Activated T-helper 1 cell treated with Interleukin-2 at 50 U/mL for 16 hours (primary cell): ENCODE data around the gene EGFL7.
"Not testable (repeated sequence)": the region's sequence is repeated elsewhere in the genome, so short reads cannot be mapped to it uniquely, and the experiment has no call there.

Experiments
- DNase-seq: peaks from one replicate; pipeline ENCODE4 v3.0.0-alpha.2; 2020; ENCODE audit warnings: low read depth

The EGFL7 gene

DNA sequence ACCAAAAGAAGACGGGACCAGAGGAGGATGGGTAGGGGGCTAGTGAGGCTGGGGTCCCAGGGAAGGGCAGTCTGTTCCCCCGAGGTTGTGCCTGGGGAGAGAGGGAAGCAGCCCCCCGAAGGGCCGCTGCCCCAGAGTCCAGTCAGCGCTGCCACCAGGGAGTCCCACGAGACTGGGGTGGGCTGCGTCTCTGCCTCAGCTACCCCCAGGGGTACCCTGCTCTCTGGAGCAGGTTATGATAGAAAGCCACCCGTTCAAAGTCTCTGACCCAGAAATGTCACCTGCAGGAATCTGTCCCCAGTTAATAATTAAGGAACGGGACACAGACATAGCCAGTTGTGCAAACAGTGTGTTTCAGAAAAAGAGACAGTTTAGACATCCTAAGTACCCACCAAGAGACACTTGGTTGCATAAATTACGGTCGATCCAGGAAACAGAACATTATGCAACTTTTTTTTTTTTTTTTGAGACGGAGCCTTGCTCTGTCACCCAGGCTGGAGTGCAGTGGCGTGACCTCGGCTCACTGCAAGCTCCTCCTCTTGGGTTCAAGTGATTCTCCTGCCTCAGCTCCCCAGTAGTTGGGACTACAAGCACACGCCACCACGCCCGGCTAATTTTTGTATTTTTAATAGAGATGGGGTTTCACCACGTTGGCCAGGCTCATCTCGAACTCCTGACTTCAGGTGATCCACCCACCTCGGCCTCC lies 35.3 kb downstream of the EGFL7 start:
- no peak for DNase-seq

DNA sequence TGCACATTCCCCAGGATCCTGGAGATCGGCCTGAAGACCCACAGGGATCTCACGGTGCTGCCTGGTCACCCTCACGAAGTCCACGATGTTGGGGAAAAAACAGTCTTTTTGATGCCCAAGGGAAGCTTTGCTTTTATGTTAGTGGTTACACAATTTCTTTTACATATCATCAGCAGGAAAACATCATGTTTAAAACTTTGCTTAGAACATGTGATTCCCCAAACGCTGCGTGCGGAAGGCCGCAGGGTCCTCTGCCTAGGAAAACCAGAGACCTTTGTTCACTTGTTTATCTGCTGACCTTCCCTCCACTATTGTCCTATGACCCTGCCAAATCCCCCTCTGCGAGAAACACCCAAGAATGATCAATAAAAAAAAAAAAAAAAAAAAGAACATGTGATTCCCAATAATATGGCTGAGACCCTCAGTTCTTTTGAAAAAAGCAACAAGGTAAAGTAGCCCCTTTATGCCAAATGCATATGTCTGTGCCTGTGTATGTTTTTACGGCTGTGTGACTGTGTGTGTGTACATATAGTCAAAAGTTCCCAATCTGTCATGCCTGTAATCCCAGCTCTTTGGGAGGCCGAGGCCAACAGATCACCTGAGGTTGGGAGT lies 36.0 kb downstream of the EGFL7 start:
- DNase-seq, result no peak

DNA sequence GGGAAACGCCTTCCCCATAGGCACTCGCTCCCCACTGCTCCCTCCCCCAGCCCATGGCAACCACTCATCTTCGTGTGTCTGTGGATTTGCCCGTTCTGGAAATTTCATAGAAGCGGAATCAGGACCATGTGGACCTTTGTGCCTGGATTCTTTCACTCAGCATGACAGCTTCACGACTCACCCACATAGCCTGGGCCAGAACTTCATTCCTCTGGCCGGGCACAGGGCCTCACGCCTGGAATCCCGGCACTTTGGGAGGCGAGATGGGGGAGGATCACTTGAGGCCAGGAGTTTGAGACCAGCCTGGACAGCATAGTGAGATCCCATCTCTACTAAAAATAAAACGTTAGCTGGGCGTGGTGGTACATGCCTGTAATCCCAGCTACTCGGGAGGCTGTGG lies 37.6 kb downstream of the EGFL7 start:
- no peak for DNase-seq

DNA sequence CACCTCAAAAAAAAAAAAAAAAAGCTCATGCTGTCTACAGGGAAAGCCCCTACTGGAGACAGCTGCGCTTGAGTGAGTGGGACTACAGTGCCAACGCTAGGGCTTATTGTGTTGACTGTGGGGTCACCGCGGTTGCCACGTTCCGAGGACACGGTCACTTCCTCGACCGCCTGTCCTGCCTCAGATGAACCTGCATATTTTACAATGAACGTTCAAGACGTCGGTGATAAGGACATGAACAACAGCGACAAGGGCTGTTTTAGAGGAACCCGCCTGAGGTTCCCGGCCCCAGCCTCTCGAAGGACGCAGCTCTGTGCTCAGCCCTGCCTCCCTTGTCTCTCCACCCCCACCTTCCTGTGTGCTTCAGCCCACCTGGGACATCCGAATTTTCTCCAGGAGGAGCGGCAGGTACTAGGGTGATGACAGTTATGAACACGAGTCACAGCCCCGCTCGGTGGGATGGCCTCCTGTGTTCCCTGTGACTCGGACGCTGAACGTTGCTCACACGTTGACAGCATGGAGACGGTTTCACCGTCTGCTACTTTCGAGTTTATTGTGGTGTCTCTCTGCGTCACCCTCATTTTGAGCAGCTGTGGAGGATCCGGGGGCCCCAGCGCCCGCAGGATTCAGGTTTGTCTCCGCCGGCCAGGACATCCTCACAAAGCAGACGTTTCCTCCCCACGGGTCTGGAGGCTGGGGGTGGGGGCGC lies 38.4 kb downstream of the EGFL7 start:
- peak; percentile 18 for DNase-seq

DNA sequence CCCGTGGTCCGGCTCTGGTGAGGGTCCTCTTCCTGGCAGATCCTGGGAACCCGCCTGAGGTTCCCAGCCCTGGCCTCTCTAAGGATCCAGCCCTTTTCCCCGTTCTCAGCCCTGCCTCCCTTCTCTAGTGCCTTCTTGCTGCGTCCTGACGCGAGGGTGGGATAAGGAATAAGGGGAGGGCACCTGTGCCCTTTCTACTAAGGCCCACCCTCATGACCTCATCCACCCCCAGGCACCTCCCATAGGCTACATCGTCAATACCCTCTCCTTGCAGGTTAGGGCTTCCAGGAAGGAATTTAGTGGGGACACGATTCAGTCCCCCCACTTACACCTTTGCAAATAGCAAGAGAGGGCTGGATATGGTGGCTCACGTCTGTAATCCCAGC lies 38.9 kb downstream of the EGFL7 start:
- DNase-seq, result no peak

DNA sequence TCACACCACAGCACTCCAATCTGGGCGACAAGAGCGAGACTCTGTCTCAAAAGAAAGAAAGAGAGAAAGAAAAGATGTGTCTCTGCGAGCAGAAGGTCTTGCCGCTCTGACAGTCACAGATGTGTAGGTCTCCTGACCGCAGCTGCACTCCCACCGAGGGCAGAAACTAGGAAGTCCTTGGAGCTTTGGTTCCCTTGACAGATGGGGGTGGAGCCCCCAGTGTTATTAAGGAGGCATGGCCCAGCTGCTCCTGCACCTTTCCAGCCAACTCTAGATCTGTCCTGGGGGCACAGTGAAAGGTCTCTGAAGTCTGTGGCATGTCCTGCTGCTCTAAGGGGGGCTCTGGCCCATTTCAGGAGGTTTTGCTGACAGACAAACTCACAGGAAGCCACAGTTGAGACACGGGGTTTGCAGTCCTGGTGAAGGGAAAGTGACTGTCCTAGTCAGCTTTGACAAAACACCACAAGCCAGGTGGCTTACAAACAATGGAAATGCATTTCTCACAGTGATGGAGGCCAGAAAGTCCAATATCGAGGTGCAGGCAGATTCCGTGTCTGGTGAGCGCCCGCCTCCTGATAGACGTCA lies 40.7 kb downstream of the EGFL7 start:
- DNase-seq, result no peak

DNA sequence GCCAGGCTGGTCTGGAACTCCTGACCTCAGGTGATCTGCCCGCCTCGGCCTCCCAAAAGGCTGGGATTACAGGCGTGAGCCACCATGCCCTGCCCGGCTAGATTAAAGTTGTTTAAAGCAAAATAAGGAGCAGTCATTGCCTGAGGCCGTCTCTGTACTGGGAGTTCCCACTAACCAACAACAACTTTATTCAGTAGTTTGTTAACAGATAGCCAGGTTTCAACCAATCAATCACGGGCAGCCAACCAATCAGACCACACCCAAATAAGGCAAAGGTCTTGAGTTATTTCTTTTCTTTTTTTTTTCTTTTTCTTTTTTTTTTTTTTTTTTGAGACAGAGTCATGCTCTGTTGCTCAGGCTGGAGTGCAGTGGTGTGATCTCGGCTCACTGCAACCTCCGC lies 42.0 kb downstream of the EGFL7 start:
- DNase-seq, result not testable (repeated sequence)

DNA sequence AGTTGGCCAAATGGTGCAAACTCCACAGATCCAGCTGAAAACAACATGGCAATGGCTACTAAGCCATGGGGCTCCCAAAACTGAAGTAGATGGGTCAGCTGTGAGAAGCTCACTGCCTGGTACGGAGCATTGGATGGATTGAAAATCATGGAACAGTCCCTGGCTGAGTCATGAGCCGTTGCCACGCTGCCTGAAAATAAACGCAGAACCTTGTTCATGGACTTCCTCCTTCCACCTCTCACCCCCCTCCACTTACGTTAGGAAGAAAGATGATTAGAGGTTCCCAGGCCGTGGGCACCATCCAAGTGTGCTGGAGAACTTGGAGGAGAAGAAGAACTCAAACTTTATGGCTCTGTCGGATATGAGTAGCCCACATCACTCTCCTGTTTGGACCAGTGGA lies 42.8 kb downstream of the EGFL7 start:
- DNase-seq, result no peak

DNA sequence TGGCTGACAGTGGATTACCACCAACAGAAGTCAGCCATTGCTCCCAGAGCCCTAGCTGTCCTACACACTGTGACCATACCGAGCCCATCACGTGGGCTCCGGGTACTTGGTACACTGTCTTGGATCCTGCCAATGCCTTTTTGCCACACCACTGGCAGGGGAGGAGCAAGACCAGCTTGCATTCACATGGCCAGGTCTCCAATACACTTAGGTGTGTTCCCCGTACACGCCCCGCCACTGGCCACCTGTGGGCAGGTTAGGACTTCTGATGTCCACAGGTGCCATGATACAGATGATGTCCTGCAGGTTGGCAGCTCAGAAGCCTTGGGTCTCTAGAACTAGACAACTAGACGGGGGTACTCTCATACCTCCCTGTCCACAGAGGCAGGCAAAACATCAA lies 44.3 kb downstream of the EGFL7 start:
- no peak for DNase-seq

DNA sequence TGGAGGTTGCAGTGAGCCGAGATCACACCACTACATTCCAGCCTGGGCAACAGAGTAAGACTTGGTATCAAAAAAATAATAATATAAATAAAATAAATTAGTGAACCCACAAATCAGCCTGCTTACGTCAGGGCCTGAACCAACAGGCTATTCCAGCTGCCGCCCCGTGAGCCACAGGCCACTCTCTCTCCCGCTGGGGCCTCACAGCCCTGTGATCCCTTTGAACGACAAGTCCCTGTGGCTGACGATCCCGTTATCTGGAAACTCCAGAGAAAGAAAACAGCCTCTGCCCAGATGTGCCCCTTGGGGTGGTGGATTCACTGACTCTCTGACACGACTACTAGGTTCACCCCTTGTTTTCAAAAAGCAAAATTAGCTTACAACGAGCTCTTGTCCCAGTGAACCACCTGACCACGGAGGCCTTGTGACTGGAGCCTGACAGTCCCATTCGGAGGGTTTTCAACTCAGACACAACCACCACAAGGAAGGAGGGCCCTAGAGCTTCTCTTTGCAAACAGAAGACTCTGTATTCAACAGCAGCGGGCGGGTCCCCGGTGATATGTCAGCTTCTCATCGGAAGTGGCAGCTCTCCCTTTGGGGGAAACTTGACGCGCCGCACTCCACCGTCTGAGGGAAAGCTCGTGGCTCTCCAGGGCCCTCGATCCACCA lies 45.3 kb downstream of the EGFL7 start:
- no peak for DNase-seq

DNA sequence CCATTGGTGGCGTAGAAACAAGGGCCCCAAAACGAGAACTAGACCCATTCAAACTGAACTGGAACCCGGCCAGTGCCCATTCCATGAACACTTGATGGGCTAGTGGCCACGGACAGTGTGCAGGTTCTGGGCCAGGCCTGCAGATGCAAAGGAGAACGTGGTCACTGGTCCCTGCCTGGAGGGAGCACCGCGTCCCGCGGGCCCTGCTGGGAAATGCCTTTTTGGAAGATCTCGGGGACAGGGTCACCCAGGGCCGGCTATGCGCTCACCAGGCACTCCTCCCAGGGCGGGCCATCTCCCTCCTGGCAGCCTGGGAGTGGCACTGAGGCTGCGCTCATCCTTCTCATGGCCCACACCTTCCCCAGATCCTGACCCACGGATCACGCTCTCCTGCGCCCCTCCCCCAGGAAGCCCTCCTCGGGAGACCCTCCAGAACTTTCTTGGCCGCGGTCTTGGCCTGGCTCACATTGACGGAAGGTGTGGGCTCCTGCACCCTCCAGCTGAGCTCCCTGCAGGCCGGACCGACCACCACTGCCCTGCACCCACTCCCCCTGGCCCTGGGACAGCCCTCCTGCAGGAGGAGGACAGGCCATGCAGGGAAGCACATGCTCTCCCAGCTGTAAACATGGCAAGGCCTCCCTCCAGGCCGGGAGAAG lies 46.9 kb downstream of the EGFL7 start:
- no peak for DNase-seq

DNA sequence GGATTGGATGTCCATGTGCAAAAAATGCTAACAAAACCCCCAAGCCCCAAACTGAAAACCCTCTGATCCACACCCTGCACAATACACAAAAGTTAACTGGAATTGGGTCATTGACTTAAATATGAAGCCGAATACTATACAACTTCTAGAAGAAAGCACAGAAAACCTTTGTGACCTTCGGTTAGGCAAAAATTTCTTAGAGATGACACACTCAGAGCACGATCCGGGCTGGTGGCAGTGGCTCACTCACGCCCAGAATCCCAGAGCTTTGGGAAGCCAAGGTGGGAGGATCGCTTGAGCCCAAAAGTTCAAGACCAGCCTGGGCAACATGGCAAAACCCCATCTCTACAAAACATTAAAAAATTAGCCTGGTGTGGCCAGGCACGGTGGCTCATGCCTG lies 47.8 kb downstream of the EGFL7 start:
- DNase-seq, result no peak

DNA sequence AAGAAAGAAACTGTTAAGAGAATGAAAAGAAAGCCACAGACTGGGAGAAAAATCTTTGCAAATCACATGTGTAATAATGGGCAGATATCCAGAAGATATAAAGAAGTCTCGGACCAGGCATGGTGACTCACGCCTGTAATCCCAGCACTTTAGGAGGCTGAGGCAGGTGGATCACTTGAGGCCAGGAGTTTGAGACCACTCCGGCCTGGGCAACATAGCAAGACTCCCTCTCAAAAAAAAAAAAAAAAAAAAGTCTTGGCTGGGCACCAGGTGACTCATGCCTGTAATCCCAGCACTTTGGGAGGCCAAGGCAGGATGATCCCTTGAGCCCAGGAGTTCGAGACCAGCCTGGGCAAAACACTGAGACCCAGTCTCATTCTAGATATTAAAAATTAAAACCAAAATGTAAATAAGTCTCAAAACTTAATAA lies 48.5 kb downstream of the EGFL7 start:
- DNase-seq, result not testable (repeated sequence)

DNA sequence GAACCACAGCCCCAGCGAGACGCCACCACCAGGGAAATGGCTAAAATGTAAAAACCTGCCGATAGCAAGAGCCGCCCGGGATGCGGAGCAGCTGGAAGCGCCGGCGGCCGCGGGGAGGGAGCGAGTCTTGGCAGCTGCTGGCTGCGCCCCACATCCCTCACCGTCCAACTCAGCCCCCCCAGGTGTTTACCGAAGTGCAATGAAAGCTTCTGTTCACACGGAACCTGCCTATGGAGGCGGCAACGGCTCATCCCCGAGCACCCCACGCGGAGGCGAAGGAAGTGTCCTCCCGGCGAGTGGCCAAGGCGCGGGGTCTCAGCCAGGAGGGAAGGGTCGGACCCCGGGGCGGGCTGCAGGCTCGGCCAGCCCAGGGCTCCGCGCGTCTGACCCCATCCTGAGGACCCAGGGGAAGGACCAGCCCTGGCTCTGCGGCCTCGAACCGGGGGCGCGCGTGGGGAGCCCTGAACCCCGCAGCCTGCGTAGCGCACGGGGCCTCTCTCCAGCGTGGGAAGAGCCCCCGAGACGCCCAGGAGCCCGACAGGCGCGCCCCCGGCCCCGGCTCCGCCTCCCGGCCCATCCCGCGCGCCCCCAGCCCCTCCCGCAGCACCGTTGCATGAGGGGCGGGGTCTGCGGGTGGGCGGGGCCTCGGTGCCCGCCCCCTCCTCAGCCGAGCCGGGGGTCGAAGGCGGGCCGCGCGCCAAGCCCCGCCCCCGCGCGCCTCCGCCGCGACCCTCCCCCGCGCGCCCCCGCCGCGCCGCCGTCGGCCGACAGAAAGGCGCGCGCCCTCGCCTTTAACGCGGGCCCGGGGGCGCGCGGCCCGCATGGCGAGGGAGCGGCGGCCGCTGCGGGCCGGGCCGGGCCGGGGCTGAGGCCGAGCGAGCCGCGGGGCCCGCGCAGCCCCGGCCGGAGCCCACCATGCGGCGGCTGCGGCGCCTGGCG lies 49.3 kb downstream of the EGFL7 start, which contains the start of gene DIPK1B:
Gene DIPK1B, plus strand, starts transcription at position 822 of the 939 bp plus-strand sequence. Its CDS starts 94 bp downstream, at position 916.
- no peak for DNase-seq

DNA sequence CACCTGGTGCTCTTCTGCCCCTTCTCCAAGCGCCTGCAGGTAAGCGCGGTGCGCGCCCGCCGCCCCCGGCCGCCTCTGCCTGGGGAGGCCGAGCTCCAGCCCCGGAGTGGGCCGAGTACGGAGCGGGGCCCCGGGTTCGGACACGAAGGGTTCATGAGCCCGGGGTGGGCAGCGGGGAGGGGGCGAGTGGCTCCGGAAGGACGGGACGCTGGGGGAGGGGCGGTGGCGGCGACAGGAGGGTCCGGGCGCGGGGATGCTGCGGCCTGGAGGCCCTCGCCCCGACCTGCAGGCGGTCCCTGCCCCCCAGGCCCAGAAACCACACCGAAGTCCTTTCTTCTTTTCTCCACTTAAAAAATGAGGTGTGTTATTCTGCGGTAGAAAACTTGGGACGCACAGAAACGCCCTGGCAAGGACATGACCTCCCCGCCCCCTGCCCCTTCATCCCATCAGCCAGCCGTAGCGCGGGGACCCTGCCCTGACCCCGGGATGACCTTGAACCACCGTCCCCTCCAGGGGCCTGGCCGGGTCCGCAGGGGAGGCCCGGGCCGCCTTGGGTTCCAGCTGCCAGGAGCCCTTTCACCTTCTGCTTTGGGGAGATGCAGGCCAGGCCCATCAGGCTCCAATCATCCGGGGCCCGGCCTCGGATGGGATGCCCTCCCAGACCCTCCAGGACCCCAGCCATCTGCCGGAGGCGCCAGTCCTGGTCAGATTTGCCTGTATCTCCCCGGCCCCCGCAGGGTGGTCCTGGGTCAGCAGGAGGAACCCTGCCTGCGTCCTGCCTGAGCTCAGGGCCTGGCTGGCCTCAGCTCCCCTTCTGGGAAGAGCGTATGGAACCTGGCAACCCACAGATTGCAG lies 50.2 kb downstream of the EGFL7 start:
- DNase-seq, result no peak

DNA sequence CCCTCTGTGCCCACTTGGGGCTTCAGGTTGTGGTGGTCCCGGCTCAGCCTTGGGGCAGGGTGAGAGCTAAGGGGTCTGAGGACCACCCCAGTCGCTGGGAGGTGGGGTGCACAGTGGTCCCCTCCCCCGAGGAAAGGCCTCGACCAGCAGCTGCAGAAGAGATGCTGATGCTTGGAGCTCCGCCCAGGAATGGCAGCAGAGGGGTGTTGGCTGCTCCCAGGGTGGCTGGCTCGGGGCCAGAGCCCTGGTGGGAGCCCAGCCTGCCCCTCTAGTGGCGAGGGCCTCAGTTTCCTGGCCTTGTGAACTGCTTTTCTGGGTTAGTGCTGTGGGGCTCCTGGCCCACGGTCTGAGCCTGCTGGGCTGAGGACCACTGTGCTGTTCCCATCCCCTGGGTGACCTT lies 50.8 kb downstream of the EGFL7 start:
- DNase-seq, result no peak

DNA sequence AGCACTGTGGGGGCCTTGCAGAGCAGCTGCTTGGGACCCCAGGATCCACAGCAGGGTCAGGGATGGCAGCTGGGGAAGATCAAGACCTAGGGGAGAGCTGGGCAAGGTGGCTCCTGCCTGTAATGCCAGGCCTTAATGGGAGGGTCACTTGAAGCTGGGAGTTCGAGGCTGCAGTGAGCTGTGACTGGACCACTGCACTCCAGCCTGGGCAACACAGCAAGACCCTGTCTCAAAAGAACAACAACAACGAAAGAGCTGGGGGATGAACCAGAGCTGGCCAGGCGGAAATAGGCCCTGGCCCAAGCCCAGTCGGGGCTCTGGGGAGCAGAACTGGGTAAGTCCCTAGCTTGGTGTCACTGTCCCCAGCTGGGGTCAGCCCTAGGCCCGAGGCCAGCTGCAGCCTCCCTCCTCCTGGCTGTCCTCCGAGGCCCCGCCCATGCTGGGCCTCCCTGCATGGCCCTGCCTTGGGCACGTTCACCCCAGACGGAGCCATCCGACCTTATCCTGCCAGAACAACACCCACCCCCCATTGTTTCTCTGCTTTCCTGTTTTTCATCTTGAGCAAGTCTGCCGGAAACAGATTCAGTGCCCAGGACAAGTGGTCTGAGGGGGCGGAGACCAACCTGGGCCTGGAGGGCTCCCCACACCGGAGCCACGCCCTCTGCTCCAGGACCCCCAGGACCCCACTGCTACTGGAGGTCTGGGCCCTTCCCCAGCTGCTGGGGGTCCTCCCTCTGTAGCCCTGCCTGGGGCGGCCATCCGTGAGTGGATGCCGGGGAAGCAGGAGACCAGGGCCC lies 51.6 kb downstream of the EGFL7 start:
- no peak for DNase-seq

DNA sequence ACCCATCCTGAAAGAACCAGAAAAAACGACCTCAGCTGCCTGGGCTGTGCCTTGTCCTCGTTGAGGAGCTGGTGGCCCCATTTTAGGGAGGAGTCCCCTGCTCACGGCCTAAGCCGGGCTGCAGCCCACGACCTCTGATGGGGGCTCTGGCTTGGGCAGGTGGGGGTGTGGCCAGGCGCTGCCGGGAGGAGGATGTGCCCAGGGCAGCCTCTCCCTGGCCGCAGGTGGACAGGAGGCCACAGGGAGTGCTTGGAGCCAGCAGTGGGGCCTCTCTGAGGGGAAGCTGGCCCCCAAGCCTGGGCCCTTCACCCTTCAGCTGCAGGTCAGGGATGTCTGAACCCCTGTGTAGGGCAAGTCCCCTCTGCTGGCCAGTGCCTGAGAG lies 52.2 kb downstream of the EGFL7 start:
- no peak for DNase-seq

DNA sequence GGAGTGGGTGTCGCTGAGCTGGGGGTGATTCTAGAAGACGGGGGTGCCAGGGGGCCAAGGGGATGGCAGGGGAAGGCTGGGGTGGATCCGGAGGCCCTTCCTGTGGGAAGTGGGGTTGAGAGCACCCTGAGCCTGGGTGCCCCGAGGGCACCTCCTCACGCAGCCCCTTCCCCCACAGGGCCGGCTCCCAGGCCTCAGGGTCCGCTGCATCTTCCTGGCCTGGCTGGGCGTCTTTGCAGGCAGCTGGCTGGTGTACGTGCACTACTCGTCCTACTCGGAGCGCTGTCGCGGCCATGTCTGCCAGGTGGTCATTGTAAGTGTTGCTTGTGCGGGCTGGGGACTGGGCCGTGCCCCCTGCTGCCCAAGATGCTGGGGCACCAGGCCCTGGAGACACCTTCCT lies 54.7 kb downstream of the EGFL7 start:
- DNase-seq, result no peak
